Vagina (tissue), 2 donors: ENCODE results near the gene KIAA1755.

ENCODE experiments used
- POLR2A ChIP-seq, 2 donors: fragments of 450-650 bp; IDR thresholded peaks; one replicate each; pipeline ENCODE4 v1.6.1; 2017; ENCODE audit warnings: antibody characterized with exemption in 2 of 2, mild to moderate bottlenecking in 2 of 2, moderate library complexity in 2 of 2
- TF ChIP-seq, protein P1 (sequence below), 3 experiments: fragments of 450-650 bp in 2 of 3; fragments of 200-600 bp in 1 of 3; sonication (generic) in 1 of 3; IDR thresholded peaks; one replicate each; pipeline ENCODE4 v1.5.1; 2017 to 2019; ENCODE audit warnings: antibody characterized with exemption in 3 of 3, mild to moderate bottlenecking in 2 of 3, moderate library complexity in 2 of 3

- TF ChIP-seq POLR2A (IDR thresholded peaks at IDR 0.05) = no peak
- TF ChIP-seq, protein P1, sequence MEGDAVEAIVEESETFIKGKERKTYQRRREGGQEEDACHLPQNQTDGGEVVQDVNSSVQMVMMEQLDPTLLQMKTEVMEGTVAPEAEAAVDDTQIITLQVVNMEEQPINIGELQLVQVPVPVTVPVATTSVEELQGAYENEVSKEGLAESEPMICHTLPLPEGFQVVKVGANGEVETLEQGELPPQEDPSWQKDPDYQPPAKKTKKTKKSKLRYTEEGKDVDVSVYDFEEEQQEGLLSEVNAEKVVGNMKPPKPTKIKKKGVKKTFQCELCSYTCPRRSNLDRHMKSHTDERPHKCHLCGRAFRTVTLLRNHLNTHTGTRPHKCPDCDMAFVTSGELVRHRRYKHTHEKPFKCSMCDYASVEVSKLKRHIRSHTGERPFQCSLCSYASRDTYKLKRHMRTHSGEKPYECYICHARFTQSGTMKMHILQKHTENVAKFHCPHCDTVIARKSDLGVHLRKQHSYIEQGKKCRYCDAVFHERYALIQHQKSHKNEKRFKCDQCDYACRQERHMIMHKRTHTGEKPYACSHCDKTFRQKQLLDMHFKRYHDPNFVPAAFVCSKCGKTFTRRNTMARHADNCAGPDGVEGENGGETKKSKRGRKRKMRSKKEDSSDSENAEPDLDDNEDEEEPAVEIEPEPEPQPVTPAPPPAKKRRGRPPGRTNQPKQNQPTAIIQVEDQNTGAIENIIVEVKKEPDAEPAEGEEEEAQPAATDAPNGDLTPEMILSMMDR (IDR thresholded peaks at IDR 0.05) = no peak
These were observed 95.9 kb downstream of the KIAA1755 start for GRCh38 chr20:38164624-38165088.
